GM20000 (cell line): ENCODE results near the gene MSLN.
"Not testable (repeated sequence)": the region's sequence is repeated elsewhere in the genome, so short reads cannot be mapped to it uniquely, and the experiment has no call there.

Source experiments
- DNase-seq: peaks from one replicate; pipeline ENCODE4 v3.0.0; 2012; ENCODE audit warnings: low spot score
- CTCF ChIP-seq: IDR thresholded peaks from 2 replicates; pipeline ENCODE4 v1.5.1; 2012; ENCODE audit warnings: mild to moderate bottlenecking, control low read depth; ENCODE audit errors: extremely low read depth, missing control alignments

Gene MSLN

GRCh38 chr16:760545-761343 is at the start of gene MSLN:
TSS of gene MSLN (plus strand) at chr16:760734. CDS start at chr16:762681, 1,947 bp downstream.
- no peak for TF ChIP-seq CTCF
- no peak for DNase-seq

DNA sequence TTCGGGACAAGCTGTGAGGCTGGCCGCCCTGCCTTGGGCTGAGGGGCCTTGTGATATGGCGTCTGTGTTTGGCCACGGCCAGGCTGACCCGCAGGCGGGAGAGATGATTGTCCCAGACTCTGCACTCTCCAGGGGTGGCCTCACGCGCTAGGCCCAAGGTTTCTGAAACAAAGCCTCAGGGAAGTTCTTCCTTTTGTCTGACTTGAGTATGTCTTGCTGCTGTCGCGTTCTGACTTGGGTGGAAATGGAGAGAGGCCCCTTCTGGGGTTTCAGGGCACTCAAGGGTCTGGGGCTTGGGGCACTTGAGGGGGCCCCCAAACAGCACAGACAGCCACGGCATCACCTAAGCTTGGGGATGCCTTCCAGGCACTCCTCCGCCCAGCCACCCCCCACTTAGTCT is 49.5 kb upstream of the MSLN start:
- DNase-seq, result no peak
- no peak for TF ChIP-seq CTCF

- peak; percentile 96 for TF ChIP-seq CTCF
- DNase-seq, result peak; percentile 96
These were observed 48.8 kb upstream of the MSLN start for GRCh38 chr16:711548-712320.

DNA sequence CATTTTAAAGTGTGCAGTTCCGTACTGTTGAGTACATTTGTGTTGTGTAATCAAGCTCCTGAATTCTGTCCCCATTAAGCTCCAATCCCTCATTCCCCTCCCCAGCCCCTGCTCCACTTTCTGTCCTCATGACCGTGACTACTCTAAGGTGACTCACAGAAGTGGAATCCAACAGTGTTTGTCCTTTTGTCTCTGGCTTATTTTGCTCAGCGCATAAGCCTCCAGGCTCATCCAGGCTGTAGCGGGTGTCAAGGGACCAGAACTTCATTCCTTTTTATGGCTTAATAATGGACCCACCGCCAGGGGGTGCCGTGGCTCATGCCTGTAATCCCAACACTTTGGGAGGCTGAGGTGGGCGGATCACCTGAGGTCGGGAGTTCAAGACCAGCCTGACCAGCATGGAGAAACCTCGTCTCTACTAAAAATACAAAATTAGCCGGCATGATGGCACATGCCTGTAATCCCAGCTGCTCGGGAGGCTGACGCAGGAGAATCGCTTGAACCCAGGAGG is 47.7 kb upstream of the MSLN start:
- DNase-seq, result not testable (repeated sequence)
- peak; percentile 26 for TF ChIP-seq CTCF

- no peak for TF ChIP-seq CTCF
- DNase-seq, result no peak
These were observed 46.5 kb upstream of the MSLN start for GRCh38 chr16:714079-714478.

GRCh38 chr16:714558-715476 is 45.7 kb upstream of the MSLN start, which contains the start of gene METRN:
TSS of gene METRN (plus strand) at chr16:715118. CDS start at chr16:715290, 172 bp downstream.
- no peak for TF ChIP-seq CTCF
- DNase-seq, result peak; percentile 98
